LNCaP clone FGC (cell line): ENCODE results near the gene DLG5.

Experiments
- DNase-seq: peaks from one replicate; pipeline ENCODE4 v3.0.0-alpha.2; 2011; ENCODE audit warnings: low read depth
- H3K4me3 ChIP-seq: 2 replicates; pipeline ENCODE4 v1.5.1; 2011; ENCODE audit warnings: mild to moderate bottlenecking, low read depth, low read length, control low read depth
- TF ChIP-seq, protein P1 (sequence below): IDR thresholded peaks from 2 replicates; pipeline ENCODE4 v1.5.1; 2012; ENCODE audit warnings: mild to moderate bottlenecking; ENCODE audit not compliant: control insufficient read depth, insufficient read depth; ENCODE audit errors: extremely low read depth

Gene DLG5

DNA sequence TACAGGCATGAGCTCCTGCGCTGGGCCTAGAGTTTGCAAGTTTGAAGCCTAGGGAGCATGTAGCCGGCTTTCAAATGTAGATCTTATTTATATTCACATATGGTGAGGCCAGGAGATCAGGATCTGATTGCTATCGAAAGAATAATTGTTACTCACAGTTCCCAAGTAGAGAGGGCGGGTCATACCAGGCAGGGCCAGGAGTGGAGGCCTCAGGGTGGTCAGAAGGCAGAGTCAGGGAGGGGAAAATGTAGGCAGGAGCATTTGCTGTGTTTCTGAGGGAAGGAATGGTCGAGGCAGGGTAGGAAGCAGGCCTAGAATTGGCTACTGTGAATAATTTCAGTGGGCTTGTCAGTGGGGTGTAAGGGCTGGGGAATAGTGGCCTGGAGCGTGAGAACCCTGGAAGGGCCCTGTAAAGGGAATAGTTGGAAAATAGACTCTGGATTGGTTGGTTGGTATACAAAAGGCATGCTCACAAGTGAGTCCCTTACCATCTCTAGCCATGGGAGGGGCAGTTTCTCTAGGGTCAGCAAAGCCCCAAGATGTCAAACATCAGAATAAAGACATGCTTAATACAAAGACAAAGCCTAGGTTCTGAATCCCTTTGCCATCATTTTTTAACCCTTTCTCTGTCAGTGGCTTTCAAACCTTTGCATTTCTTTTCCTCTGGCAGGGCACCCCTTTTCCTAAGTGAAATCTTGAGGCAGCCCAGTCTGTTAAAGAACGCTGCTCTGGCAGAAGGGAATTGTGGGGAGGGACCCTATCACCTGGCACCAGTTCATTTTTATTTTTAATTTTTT, 36.0 kb upstream of the DLG5 start:
- no peak overlapping the region for H3K4me3 ChIP-seq
- TF ChIP-seq, protein P1, sequence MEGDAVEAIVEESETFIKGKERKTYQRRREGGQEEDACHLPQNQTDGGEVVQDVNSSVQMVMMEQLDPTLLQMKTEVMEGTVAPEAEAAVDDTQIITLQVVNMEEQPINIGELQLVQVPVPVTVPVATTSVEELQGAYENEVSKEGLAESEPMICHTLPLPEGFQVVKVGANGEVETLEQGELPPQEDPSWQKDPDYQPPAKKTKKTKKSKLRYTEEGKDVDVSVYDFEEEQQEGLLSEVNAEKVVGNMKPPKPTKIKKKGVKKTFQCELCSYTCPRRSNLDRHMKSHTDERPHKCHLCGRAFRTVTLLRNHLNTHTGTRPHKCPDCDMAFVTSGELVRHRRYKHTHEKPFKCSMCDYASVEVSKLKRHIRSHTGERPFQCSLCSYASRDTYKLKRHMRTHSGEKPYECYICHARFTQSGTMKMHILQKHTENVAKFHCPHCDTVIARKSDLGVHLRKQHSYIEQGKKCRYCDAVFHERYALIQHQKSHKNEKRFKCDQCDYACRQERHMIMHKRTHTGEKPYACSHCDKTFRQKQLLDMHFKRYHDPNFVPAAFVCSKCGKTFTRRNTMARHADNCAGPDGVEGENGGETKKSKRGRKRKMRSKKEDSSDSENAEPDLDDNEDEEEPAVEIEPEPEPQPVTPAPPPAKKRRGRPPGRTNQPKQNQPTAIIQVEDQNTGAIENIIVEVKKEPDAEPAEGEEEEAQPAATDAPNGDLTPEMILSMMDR: no peak
- DNase-seq: no peak

DNA sequence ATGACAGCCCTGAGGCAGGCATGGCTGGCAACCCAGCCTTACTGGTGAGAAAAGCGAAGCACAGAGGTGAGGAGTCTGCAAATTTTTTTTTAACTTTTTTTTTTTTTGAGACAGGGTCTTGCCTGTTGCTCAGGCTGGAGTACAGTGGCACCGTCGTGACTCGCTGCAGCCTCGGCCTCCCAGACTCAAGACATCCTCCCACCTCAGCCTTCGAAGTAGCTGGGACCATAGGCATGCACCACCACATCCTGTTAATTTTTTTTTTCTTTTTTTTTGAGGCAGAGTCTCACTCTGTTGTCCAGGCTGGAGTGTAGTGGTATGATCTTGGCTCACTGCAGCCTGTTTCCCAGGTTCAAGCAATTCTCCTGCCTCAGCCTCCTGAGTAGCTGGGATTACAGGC, 35.1 kb upstream of the DLG5 start:
- TF ChIP-seq, protein P1: no peak
- no peak overlapping the region for H3K4me3 ChIP-seq
- no peak for DNase-seq

DNA sequence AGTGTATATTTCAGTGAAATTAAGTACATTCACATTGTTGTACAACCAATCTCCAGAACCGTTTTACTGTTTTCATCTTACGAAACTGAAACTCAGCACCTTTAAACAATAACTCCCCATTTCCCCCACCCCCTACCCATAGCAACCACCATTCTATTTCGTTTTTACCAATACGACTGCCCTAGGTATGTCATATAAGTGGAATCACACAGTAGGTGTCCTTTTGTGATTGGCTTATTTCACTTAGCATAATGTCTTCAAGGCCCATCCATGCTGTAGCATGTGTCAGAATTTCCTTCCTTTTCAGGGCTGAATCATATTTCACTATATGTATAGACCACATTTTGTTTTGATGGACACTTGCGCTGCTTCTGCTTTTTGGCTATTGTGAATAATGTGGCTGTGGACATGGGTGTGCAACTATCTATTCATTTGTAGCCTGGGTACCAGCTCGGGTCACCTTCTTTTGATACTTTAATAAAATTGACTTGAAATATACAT, 34.3 kb upstream of the DLG5 start:
- TF ChIP-seq, protein P1: no peak
- no peak overlapping the region for H3K4me3 ChIP-seq
- no peak for DNase-seq

DNA sequence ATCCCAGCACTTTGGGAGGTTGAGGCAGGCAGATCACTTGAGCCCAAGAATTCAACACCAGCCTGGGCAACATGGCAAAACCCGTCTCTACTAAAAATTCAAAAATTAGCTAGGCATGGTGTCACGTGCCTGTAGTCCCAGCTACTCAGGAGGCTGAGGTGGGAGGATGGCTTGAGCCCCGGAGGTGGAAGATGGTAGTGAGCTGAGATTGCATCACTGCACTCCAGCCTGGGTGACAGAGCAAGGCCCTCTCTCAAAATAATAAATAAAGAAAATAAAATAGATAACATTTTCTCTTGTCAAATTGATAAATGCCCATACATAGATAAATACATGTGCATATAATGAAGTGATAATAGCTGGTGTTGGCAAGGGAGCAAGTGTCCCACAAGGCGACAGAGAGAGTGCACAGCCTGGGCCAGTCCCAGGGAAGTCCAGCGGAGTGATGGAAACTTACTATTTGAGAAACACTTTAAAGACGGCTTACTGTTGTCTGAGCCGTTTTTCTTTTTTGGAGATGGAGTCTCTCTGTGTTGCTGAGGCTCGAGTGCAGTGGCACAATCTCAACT, 33.4 kb upstream of the DLG5 start:
- DNase-seq: no peak
- H3K4me3 ChIP-seq: no peak overlapping the region
- TF ChIP-seq, protein P1: no peak

DNA sequence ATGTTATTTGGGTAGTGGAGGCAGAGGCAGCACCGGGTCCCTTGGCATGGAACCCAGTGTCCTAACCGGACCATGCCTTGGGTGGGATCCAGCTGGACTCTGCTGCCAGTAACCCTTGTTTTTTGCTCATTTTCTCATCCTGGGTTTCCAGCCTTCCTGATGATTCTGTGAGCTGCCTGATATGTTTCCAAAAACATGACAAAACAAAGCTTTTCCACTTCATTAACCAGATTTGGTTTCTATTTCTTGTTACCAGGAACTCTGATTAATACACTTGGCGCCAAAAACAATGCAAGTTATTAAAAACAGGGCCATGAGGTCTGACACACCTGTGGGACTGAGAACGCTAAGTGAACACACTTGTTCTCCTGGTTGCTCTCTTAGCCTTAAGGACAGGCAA, 32.8 kb upstream of the DLG5 start:
- H3K4me3 ChIP-seq: no peak overlapping the region
- TF ChIP-seq, protein P1: no peak
- no peak for DNase-seq

DNA sequence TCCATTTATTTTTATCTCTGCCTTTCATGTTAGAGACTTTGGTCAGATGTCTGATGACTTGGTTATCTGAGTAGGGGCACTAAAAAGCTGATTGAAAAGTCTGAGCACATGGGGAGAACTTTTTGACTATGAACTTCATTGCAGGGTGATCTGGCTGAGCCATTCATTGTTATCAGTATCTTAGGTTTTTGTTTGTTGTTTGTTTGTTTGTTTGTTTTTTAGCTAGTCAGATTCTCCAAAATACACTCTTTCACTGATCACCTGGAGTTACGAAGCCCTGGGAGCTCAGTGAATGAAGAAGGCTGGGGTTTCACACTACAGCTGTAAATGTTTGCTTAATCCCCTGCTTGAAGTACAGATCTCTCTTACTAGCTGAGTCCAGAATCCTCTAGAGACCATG, 28.6 kb upstream of the DLG5 start:
- no peak overlapping the region for H3K4me3 ChIP-seq
- no peak for DNase-seq
- TF ChIP-seq, protein P1: no peak
